Loucy (cell line): Measurements from ENCODE around the gene RPS6KA2.

Experiments
- CTCF ChIP-seq: fragments of 200-600 bp; sonication (generic); conservative IDR thresholded peaks from 2 replicates; pipeline ENCODE4 v1.5.1; 2014; ENCODE audit warnings: mild to moderate bottlenecking, antibody characterized with exemption, low read length
- EZH2phosphoT487 ChIP-seq: fragments of 200-600 bp; IDR thresholded peaks from 2 replicates; pipeline ENCODE4 v1.6.1; 2018; ENCODE audit warnings: antibody characterized with exemption, mild to moderate bottlenecking, moderate library complexity, borderline replicate concordance

- no peak for TF ChIP-seq CTCF
- TF ChIP-seq EZH2phosphoT487 = no peak
Measured at GRCh38 chr6:166526937-166527336, 100.1 kb downstream of the RPS6KA2 start.
